ENCODE measurements around the gene MYCBPAP. TPM values are rescaled to one million over a fixed set of nuclear protein-coding genes. Genes with fewer than 3 reads are reported as not detected.

The MYCBPAP gene
- total and polyA plus RNA-seq, 2 donors (not counting 3 experiments of a cell fraction or from before 2014, with no cell fraction given), result 0.40 to 0.66 TPM

- no peaks in the 10 kb centered on the region for H3K9me1 ChIP-seq (replicated peaks; ENCODE audit: control insufficient read depth, extremely low read depth, insufficient read depth, low read length)
- H3K79me2 ChIP-seq (ENCODE audit: control insufficient read depth, insufficient read depth, low read length), result peaks cover 8% of the 10 kb centered on the region
- H3K27me3 ChIP-seq (ENCODE audit: control insufficient read depth in 2 of 2, insufficient read depth in 2 of 2, low read length in 2 of 2), result no peaks in the 10 kb centered on the region
- ChIA-PET CTCF (interaction anchor here (0.6 to 3.1 kb wide), 12 partner anchors 9 to 300 kb away, joined by 3 to 28 read pairs (median 4); no protein-coding TSS in a partner anchor), POLR2A (no interaction called here)
- peaks cover 2 to 13% of the 10 kb centered on the region in 2 experiments for H3K36me3 ChIP-seq (ENCODE audit: control insufficient read depth in 2 of 2, extremely low read depth in 1 of 2, insufficient read depth in 2 of 2, low read length in 2 of 2)
- no peaks in the 10 kb centered on the region for H3K9me3 ChIP-seq (replicated peaks; ENCODE audit: control insufficient read depth, insufficient read depth, low read length)
- H4K20me1 ChIP-seq (replicated peaks; ENCODE audit: control insufficient read depth, extremely low read depth, insufficient read depth, low read length), result no peaks in the 10 kb centered on the region
- intact Hi-C loops (cut with micrococcal nuclease), result loop anchor here (5.0 kb wide), 1 partner anchor 219 kb away; no protein-coding TSS in a partner anchor
- FAIRE-seq (no peak), DNase-seq (ENCODE audit: low read depth, low spot score) (no peak)
- dilution Hi-C loops (cut with MboI; ENCODE audit: extremely low pct_ligation_motif_present, low sequenced_read_pairs), result no loop called here
- peak overlapping the region; percentile 34 for H3K9ac ChIP-seq (replicated peaks; ENCODE audit: extremely low read depth, insufficient read depth, low read length)
- H2AFZ ChIP-seq (ENCODE audit: low read depth, low read length), result no peak overlapping the region
- H3K4me2 ChIP-seq (ENCODE audit: insufficient read depth, low read length), result no peak overlapping the region
- no peak for TF ChIP-seq CTCF (IDR thresholded peaks at IDR 0.05; ENCODE audit: extremely low read depth in 1 of 2, insufficient read depth in 1 of 2, low read depth in 1 of 2, low read length in 2 of 2)
- no peak for TF ChIP-seq EZH2 (IDR thresholded peaks at IDR 0.05; ENCODE audit: borderline replicate concordance, low read depth, low read length, severe bottlenecking)
- no peak for TF ChIP-seq MYC (IDR thresholded peaks at IDR 0.05; ENCODE audit: low read depth, low read length)
- no peak for TF ChIP-seq POLR2AphosphoS5 (IDR thresholded peaks at IDR 0.05; ENCODE audit: insufficient read depth, low read depth, low read length)
- no peak for TF ChIP-seq POLR2A (IDR thresholded peaks at IDR 0.05; ENCODE audit: low read depth, low read length)
- no peak for TF ChIP-seq MAX (IDR thresholded peaks at IDR 0.05; ENCODE audit: insufficient read depth, insufficient read length)
- TF ChIP-seq FOS (IDR thresholded peaks at IDR 0.05; ENCODE audit: borderline replicate concordance, insufficient read depth, low read length), result no peak
- no peak overlapping the region for H3K4me3 ChIP-seq (replicated peaks in 1 of 3; ENCODE audit: insufficient read depth in 1 of 3, low read depth in 1 of 3, low read length in 3 of 3)
- H3K27ac ChIP-seq (ENCODE audit: insufficient read depth, low read depth, low read length), result peak overlapping the region; percentile 68
- H3K4me1 ChIP-seq (ENCODE audit: control insufficient read depth, extremely low read depth, insufficient read depth, low read length), result peaks cover 19% of the 10 kb centered on the region
- no TSS peak for BruUV-seq (replicated peaks)
These were observed 25.0 kb upstream of the MYCBPAP start for GRCh38 chr17:50483266-50483665.

All from endothelial cell of umbilical vein (primary cell).